ENCODE data around the gene OTOGL.
A peak's percentile ranks its signal among the peaks of the same experiment; 100 is the strongest.
"Not testable (repeated sequence)": the region's sequence is repeated elsewhere in the genome, so short reads cannot be mapped to it uniquely, and the experiment has no call there.

Gene OTOGL

DNA sequence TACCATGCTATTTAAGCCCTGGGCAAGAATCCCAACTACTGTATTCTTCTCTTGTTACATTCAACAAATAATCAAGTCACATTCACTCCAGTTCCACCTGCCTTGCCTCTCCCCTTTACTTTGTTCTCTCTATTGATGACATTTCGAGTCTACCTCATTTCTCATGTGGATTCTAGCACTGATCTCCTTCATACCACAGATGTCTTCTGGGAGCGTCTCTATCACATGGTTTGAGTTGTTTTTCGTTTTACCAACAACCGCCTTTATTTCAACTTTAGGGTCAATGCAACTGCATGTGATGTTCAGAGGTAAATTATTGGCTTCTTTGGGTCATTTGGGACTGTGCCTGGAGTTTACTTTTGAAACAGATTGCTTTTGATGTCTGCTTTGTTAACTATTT, 40.7 kb downstream of the OTOGL start:
- Mint-ChIP-seq H3K36me3 (ENCODE audit: low read depth) (no peaks in the 10 kb centered on the region), H3K27me3 (ENCODE audit: low read depth) (no peaks in the 10 kb centered on the region), H3K9me3 (no peaks in the 10 kb centered on the region), H3K4me1 (no peaks in the 10 kb centered on the region), H3K4me3 (no peak overlapping the region), H3K27ac (no peak overlapping the region)
- TF ChIP-seq, protein P1, sequence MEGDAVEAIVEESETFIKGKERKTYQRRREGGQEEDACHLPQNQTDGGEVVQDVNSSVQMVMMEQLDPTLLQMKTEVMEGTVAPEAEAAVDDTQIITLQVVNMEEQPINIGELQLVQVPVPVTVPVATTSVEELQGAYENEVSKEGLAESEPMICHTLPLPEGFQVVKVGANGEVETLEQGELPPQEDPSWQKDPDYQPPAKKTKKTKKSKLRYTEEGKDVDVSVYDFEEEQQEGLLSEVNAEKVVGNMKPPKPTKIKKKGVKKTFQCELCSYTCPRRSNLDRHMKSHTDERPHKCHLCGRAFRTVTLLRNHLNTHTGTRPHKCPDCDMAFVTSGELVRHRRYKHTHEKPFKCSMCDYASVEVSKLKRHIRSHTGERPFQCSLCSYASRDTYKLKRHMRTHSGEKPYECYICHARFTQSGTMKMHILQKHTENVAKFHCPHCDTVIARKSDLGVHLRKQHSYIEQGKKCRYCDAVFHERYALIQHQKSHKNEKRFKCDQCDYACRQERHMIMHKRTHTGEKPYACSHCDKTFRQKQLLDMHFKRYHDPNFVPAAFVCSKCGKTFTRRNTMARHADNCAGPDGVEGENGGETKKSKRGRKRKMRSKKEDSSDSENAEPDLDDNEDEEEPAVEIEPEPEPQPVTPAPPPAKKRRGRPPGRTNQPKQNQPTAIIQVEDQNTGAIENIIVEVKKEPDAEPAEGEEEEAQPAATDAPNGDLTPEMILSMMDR (IDR thresholded peaks at IDR 0.05; ENCODE audit: unreplicated experiment in 3 of 3) = no peak

DNA sequence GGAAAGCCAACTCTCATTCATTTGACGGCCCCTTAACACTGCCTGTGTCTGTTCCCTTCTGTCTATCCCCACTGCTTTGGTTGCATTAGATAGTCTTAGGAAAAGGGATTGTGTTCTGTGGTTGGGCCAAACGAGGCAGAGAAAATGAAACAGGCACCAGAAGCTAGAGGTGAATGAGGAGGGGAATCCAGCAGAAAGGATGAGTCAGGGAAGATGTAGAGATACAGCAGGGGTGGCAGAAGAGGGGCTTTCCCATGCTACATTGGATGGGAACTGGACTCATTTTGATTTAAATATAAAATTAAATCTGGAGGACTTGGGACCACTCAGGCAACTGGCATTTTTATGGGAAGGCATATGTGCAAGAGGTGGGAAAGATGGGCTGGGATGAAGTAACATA, 43.3 kb downstream of the OTOGL start:
- no peaks in the 10 kb centered on the region for H3K27me3 Mint-ChIP-seq (ENCODE audit: low read depth)
- H3K27ac Mint-ChIP-seq = no peak overlapping the region
- no peaks in the 10 kb centered on the region for H3K36me3 Mint-ChIP-seq (ENCODE audit: low read depth)
- TF ChIP-seq, protein P1 (IDR thresholded peaks at IDR 0.05; ENCODE audit: unreplicated experiment in 3 of 3) = no peak
- H3K4me3 Mint-ChIP-seq = no peak overlapping the region
- no peaks in the 10 kb centered on the region for H3K4me1 Mint-ChIP-seq
- H3K9me3 Mint-ChIP-seq = no peaks in the 10 kb centered on the region

DNA sequence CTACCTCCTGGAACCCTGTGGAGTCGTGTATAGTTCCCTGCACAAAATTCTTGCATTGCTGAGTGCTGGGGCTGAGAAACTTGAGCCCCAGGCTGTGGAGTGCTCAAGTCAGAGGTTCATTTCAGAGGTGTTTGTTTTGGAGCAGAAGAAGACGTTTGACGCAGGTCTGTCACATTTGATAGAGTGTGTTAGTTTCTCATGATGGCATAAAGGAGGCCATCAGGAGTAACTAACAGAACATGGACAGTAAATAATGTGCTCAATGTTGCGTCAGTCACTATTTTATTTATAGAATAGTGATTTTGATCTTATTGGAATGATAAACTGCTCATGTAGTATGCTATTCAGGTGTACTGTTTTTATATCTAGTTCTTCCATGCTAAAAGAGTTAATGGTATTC, 44.2 kb downstream of the OTOGL start:
- no peaks in the 10 kb centered on the region for H3K36me3 Mint-ChIP-seq (ENCODE audit: low read depth)
- H3K27ac Mint-ChIP-seq = no peak overlapping the region
- no peaks in the 10 kb centered on the region for H3K4me1 Mint-ChIP-seq
- no peaks in the 10 kb centered on the region for H3K27me3 Mint-ChIP-seq (ENCODE audit: low read depth)
- TF ChIP-seq, protein P1 (IDR thresholded peaks at IDR 0.05; ENCODE audit: unreplicated experiment in 3 of 3) = no peak
- H3K4me3 Mint-ChIP-seq = no peak overlapping the region
- H3K9me3 Mint-ChIP-seq = peaks cover 2% of the 10 kb centered on the region

DNA sequence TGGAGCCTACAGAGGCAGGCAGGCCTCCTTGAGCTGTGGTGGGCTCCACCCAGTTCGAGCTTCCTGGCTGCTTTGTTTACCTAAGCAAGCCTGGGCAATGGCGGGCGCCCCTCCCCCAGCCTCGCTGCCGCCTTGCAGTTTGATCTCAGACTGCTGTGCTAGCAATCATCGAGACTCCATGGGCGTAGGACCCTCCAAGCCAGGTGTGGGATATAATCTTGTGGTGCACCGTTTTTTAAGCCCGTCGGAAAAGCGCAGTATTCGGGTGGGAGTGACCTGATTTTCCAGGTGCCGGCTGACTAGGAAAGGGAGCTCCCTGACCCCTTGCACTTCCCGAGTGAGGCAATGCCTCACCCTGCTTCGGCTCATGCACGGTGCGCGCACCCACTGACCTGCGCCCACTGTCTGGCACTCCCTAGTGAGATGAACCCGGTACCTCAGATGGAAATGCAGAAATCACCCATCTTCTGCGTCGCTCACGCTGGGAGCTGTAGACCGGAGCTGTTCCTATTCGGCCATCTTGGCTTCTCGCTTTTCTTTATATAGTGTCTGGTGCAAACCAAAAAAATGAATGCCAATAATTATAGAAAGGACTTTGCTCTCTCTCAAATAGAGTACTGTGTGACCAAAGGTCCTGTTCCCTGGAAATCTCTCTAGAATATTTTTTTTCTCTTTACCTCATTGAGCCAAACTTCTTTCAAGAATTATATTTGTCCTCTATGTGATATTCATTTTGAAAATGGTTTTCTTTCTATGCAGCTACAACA, 50.4 kb downstream of the OTOGL start:
- H3K27ac Mint-ChIP-seq = peak overlapping the region in 1 of 3 experiments; percentile 37
- not testable (repeated sequence) for H3K4me1 Mint-ChIP-seq; H3K4me3 Mint-ChIP-seq; H3K9me3 Mint-ChIP-seq; H3K36me3 Mint-ChIP-seq (ENCODE audit: low read depth); H3K27me3 Mint-ChIP-seq (ENCODE audit: low read depth)

DNA sequence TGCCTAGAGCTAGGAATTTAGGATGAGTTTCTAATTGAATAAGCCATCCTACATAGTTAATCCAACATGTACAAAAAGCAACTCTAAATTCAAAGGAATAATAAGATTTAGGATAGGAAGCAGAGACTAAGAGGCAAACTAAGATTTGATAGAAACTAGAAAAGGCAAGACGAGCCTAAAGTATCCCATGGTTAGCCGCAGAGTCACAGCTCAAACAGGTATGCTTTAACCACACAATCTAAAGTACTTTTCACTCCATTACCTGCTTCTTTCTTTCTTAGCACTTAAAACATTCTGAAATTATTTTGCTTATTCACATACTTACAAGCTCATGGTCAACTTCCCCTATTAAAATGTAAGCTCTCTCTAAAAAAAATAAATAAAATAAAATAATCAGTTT, 51.8 kb downstream of the OTOGL start:
- Mint-ChIP-seq H3K36me3 (ENCODE audit: low read depth) (no peaks in the 10 kb centered on the region), H3K4me3 (no peak overlapping the region), H3K4me1 (no peaks in the 10 kb centered on the region), H3K27ac (no peak overlapping the region), H3K9me3 (peaks cover 7% of the 10 kb centered on the region), H3K27me3 (ENCODE audit: low read depth) (no peaks in the 10 kb centered on the region)
- TF ChIP-seq, protein P1 (IDR thresholded peaks at IDR 0.05; ENCODE audit: unreplicated experiment in 3 of 3) = no peak

DNA sequence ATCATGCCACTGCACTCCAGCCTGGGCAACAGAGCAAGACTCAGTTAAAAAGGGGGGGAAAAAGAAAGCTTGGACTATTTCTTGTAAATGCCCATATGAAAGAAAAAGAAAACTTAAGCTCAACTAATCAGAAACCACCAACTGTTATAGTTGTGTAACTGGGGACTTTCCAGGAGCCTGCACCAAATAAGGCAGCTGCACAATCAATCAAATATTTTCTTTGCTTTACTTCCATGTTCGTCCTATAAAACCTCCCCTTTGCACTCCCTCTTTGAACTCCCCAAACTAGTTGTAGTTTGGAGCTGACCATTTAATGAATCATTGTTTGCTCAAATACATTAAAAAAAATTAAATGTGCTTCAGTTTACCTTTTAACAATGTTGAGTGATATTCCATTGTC, 54.9 kb downstream of the OTOGL start:
- Mint-ChIP-seq H3K27ac (no peak overlapping the region), H3K9me3 (peaks cover 7% of the 10 kb centered on the region), H3K36me3 (ENCODE audit: low read depth) (no peaks in the 10 kb centered on the region), H3K4me3 (no peak overlapping the region), H3K4me1 (no peaks in the 10 kb centered on the region), H3K27me3 (ENCODE audit: low read depth) (no peaks in the 10 kb centered on the region)
- TF ChIP-seq, protein P1 (IDR thresholded peaks at IDR 0.05; ENCODE audit: unreplicated experiment in 3 of 3) = no peak

Measured in nephron (organoid).